HG02970 (cell line): ENCODE measurements around the gene PCDHA10.

Source experiments
- ATAC-seq: cut with Tn5 transposase; IDR thresholded peaks from one replicate; pipeline ENCODE4 v1.9.1; 2021; ENCODE audit warnings: mild to moderate bottlenecking, moderate library complexity, moderate number of reproducible peaks; ENCODE audit not compliant: unreplicated experiment, low FRiP score

The PCDHA10 gene

DNA sequence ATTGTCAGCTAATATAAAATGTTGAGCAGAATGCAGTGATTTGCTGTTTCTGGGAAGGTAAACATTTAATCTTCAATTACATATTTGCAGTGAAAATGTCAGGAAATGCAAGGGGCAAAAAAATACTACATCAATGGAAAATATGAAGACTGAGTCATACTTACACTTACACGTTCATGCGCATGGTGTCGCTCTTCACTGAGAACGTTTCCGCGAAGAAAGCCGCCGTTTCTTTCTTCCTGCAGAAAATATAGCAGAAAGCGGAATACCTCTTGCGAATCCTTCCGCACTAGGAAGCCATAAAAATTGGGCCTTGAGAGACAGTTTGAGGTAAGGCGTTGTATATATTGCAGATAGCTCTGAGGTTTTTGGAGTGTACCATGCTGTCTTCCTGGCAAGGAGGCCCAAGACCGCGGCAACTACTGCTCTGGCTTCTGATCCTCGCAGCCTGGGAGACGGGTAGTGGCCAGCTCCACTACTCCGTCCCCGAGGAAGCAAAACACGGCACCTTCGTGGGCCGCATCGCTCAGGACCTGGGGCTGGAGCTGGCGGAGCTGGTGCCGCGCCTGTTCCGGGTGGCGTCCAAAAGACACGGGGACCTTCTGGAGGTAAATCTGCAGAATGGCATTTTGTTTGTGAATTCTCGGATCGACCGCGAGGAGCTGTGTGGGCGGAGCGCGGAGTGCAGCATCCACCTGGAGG lies 26.3 kb downstream of the PCDHA10 start, which contains the start of gene PCDHA13:
Gene PCDHA13 (plus strand): TSS at position 236 of the 702 bp plus-strand sequence. CDS start 145 bp downstream, at position 381.
- ATAC-seq, result no peak

GRCh38 chr5:140882591-140882899 lies 26.8 kb downstream of the PCDHA10 start:
- ATAC-seq, result no peak

- ATAC-seq, result no peak
Measured at GRCh38 chr5:140883373-140883772, 27.7 kb downstream of the PCDHA10 start.

DNA sequence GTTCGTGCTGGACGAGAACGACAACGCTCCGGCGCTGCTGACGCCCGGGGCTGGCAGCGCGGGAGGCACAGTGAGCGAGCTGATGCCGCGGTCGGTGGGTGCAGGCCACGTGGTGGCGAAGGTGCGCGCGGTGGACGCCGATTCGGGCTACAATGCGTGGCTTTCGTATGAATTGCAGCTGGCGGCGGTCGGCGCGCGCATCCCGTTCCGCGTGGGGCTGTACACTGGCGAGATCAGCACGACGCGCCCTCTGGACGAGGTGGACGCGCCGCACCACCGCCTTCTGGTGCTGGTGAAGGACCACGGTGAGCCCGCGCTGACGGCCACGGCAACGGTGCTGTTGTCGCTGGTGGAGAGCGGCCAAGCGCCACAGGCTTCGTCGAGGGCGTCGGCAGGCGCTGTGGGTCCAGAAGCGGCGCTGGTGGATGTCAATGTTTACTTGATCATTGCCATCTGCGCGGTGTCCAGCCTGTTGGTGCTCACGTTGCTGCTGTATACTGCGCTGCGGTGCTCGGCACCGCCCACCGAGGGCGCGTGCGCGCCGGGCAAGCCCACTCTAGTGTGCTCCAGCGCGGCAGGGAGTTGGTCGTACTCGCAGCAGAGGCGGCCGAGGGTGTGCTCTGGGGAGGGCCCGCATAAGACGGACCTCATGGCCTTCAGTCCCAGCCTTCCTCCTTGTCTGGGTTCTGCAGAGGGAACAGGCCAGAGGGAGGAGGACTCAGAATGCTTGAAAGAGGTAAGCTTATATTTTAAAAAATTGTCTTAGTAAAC lies 28.4 kb downstream of the PCDHA10 start:
- no peak for ATAC-seq

- ATAC-seq, result no peak
Measured at GRCh38 chr5:140916325-140916724, 60.6 kb downstream of the PCDHA10 start.
